Neuronal stem cell (in vitro differentiated cells): ENCODE results near the gene RP2.

Source experiments
- DNase-seq: peaks from one replicate; pipeline ENCODE4 v3.0.0-alpha.2; 2013; ENCODE audit warnings: low spot score
- H2AFZ ChIP-seq: one replicate; pipeline ENCODE4 v1.6.1; 2013; ENCODE audit warnings: mild to moderate bottlenecking, low read length, inconsistent platforms
- H2AK5ac ChIP-seq: 2 replicates; pipeline ENCODE4 v1.6.1; 2013; ENCODE audit warnings: low read depth, mild to moderate bottlenecking, inconsistent platforms, low read length, moderate library complexity, mixed read lengths
- H2BK120ac ChIP-seq: 2 replicates; pipeline ENCODE4 v1.6.1; 2013; ENCODE audit warnings: low read depth, mild to moderate bottlenecking, inconsistent platforms, low read length, moderate library complexity, mixed read lengths
- H2BK12ac ChIP-seq: one replicate; pipeline ENCODE4 v1.6.1; 2013; ENCODE audit warnings: low read length, inconsistent platforms
- H2BK15ac ChIP-seq: 2 replicates; pipeline ENCODE4 v1.6.1; 2013; ENCODE audit warnings: mild to moderate bottlenecking, low read length, inconsistent platforms, mixed read lengths
- H2BK5ac ChIP-seq: one replicate; pipeline ENCODE4 v1.6.1; 2013; ENCODE audit warnings: inconsistent platforms, mild to moderate bottlenecking, low read length, moderate library complexity
- H3K14ac ChIP-seq: one replicate; pipeline ENCODE4 v1.6.1; 2013; ENCODE audit warnings: low read length, inconsistent platforms
- H3K18ac ChIP-seq: 2 replicates; pipeline ENCODE4 v1.6.1; 2013; ENCODE audit warnings: low read length, inconsistent platforms
- H3K23ac ChIP-seq: 2 replicates; pipeline ENCODE4 v1.6.1; 2013; ENCODE audit warnings: low read depth, mild to moderate bottlenecking, mixed read lengths, low read length, inconsistent platforms; ENCODE audit not compliant: poor library complexity
- H3K27ac ChIP-seq: replicated peaks from 3 replicates; pipeline ENCODE4 v1.5.1; 2013; ENCODE audit warnings: low read length, inconsistent platforms
- H3K27me3 ChIP-seq, 3 experiments: 2 replicates each; pipeline ENCODE4 v1.6.1; 2013; ENCODE audit warnings: low read length in 3 of 3, mild to moderate bottlenecking in 2 of 3, inconsistent platforms in 1 of 3, low read depth in 1 of 3, mixed read lengths in 1 of 3, moderate library complexity in 1 of 3; ENCODE audit not compliant: control insufficient read depth in 3 of 3, insufficient read depth in 3 of 3
- H3K36me3 ChIP-seq, 2 donors: replicated peaks in 1 of 2; 2 replicates each; pipeline ENCODE4 v1.6.1; 2013; ENCODE audit warnings: low read length in 2 of 2; ENCODE audit not compliant: control insufficient read depth in 2 of 2, insufficient read depth in 2 of 2
- H3K4ac ChIP-seq: 2 replicates; pipeline ENCODE4 v1.6.1; 2013; ENCODE audit warnings: inconsistent platforms, mild to moderate bottlenecking, low read length, moderate library complexity
- H3K4me1 ChIP-seq, 2 donors: 1 replicate in 1 of 2; 2 replicates in 1 of 2; pipeline ENCODE4 v1.6.1; 2013; ENCODE audit warnings: low read length in 2 of 2, low read depth in 1 of 2; ENCODE audit not compliant: control insufficient read depth in 2 of 2, insufficient read depth in 1 of 2
- H3K4me2 ChIP-seq: one replicate; pipeline ENCODE4 v1.6.1; 2013; ENCODE audit warnings: mild to moderate bottlenecking, low read length, inconsistent platforms; ENCODE audit not compliant: insufficient read depth, poor library complexity, severe bottlenecking
- H3K4me3 ChIP-seq, 2 donors: 2 replicates each; pipeline ENCODE4 v1.5.1; 2013; ENCODE audit warnings: low read length in 2 of 2, mild to moderate bottlenecking in 2 of 2, inconsistent platforms in 1 of 2, moderate library complexity in 1 of 2
- H3K79me1 ChIP-seq: one replicate; pipeline ENCODE4 v1.6.1; 2013; ENCODE audit warnings: low read depth, mild to moderate bottlenecking, inconsistent platforms, low read length, moderate library complexity
- H3K9ac ChIP-seq: one replicate; pipeline ENCODE4 v1.6.1; 2013; ENCODE audit warnings: mild to moderate bottlenecking, low read depth, low read length, inconsistent platforms; ENCODE audit not compliant: poor library complexity
- H3K9me3 ChIP-seq, 2 donors: replicated peaks in 1 of 2; 2 replicates each; pipeline versions ENCODE3 to v1.6.1; 2013; ENCODE audit warnings: low read length in 2 of 2, mild to moderate bottlenecking in 2 of 2, inconsistent platforms in 1 of 2, low read depth in 1 of 2, mixed read lengths in 1 of 2, moderate library complexity in 1 of 2; ENCODE audit not compliant: control insufficient read depth in 2 of 2, insufficient read depth in 1 of 2
- H4K8ac ChIP-seq: one replicate; pipeline ENCODE4 v1.6.1; 2013; ENCODE audit warnings: low read depth, mild to moderate bottlenecking, inconsistent platforms, low read length, moderate library complexity
- H4K91ac ChIP-seq: one replicate; pipeline ENCODE4 v1.6.1; 2013; ENCODE audit warnings: low read length, low read depth, mild to moderate bottlenecking, inconsistent platforms; ENCODE audit not compliant: poor library complexity
- WGBS, 2 donors: extraction: QIAGEN DNeasy Blood & Tissue Kit; methylation state at CpG; one replicate each; pipeline ENCODE4 v1.1.7; 2013; ENCODE audit warnings: missing lambda C conversion rate in 2 of 2, mixed read lengths in 1 of 2; ENCODE audit not compliant: insufficient read length in 2 of 2, insufficient replicate concordance in 1 of 2; ENCODE audit errors: extremely low coverage in 2 of 2; 5-methylcytosine and 5-hydroxymethylcytosine counted together

RP2 gene

GRCh38 chrX:46866726-46867125, 29.9 kb downstream of the RP2 start:
- Histone ChIP-seq H3K27ac (no peak overlapping the region), H4K91ac (no peak overlapping the region), H3K4me1 (no peaks in the 10 kb centered on the region), H3K36me3 (peaks cover 0 to 7% of the 10 kb centered on the region in 2 donors), H4K8ac (no peak overlapping the region), H2BK15ac (no peak overlapping the region), H3K9ac (no peak overlapping the region), H2BK120ac (no peak overlapping the region), H3K14ac (no peak overlapping the region), H2AFZ (no peak overlapping the region), H3K18ac (no peak overlapping the region), H3K4me2 (no peak overlapping the region), H3K4me3 (no peak overlapping the region), H3K79me1 (no peaks in the 10 kb centered on the region), H2BK5ac (no peak overlapping the region), H3K9me3 (no peaks in the 10 kb centered on the region), H3K23ac (no peak overlapping the region), H2BK12ac (no peak overlapping the region), H2AK5ac (no peak overlapping the region), H3K27me3 (no peaks in the 10 kb centered on the region), H3K4ac (no peak overlapping the region)
- DNase-seq: no peak

GRCh38 chrX:46873746-46874145, 36.9 kb downstream of the RP2 start:
- Histone ChIP-seq H2BK12ac (no peak overlapping the region), H3K36me3 (no peaks in the 10 kb centered on the region), H4K91ac (no peak overlapping the region), H2BK5ac (no peak overlapping the region), H2AK5ac (no peak overlapping the region), H3K27ac (no peak overlapping the region), H3K4me3 (no peak overlapping the region), H3K18ac (no peak overlapping the region), H3K4me2 (no peak overlapping the region), H3K79me1 (no peaks in the 10 kb centered on the region), H2AFZ (no peak overlapping the region), H3K4me1 (no peaks in the 10 kb centered on the region), H3K14ac (no peak overlapping the region), H3K4ac (no peak overlapping the region), H3K27me3 (no peaks in the 10 kb centered on the region), H2BK15ac (no peak overlapping the region), H3K23ac (no peak overlapping the region), H2BK120ac (no peak overlapping the region), H3K9me3 (no peaks in the 10 kb centered on the region), H3K9ac (no peak overlapping the region), H4K8ac (no peak overlapping the region)
- DNase-seq: no peak
- WGBS, 2 donors: no CpG with 5 or more reads among the region's 2 CpGs

GRCh38 chrX:46876901-46877300, 40.1 kb downstream of the RP2 start:
- H3K4me2 ChIP-seq: no peak overlapping the region
- H3K4ac ChIP-seq: no peak overlapping the region
- H3K14ac ChIP-seq: no peak overlapping the region
- no peak overlapping the region for H2BK120ac ChIP-seq
- H2AFZ ChIP-seq: no peak overlapping the region
- no peak for DNase-seq
- no peaks in the 10 kb centered on the region for H3K79me1 ChIP-seq
- no peak overlapping the region for H4K91ac ChIP-seq
- H3K18ac ChIP-seq: no peak overlapping the region
- H3K27ac ChIP-seq: no peak overlapping the region
- H2AK5ac ChIP-seq: no peak overlapping the region
- peaks cover 0 to 9% of the 10 kb centered on the region in 2 donors for H3K36me3 ChIP-seq
- H4K8ac ChIP-seq: no peak overlapping the region
- no peaks in the 10 kb centered on the region for H3K4me1 ChIP-seq
- no peaks in the 10 kb centered on the region for H3K9me3 ChIP-seq
- no peak overlapping the region for H3K4me3 ChIP-seq
- no peaks in the 10 kb centered on the region for H3K27me3 ChIP-seq
- no peak overlapping the region for H2BK5ac ChIP-seq
- H2BK12ac ChIP-seq: no peak overlapping the region
- H2BK15ac ChIP-seq: no peak overlapping the region
- no peak overlapping the region for H3K23ac ChIP-seq
- no peak overlapping the region for H3K9ac ChIP-seq

GRCh38 chrX:46882266-46882665, 45.4 kb downstream of the RP2 start:
- no peak overlapping the region for H3K4ac ChIP-seq
- no peak overlapping the region for H2AFZ ChIP-seq
- H3K14ac ChIP-seq: no peak overlapping the region
- H4K91ac ChIP-seq: no peak overlapping the region
- H3K18ac ChIP-seq: no peak overlapping the region
- no peak overlapping the region for H3K4me3 ChIP-seq
- H2BK120ac ChIP-seq: no peak overlapping the region
- no peaks in the 10 kb centered on the region for H3K27me3 ChIP-seq
- WGBS, 2 donors: no CpG with 5 or more reads among the region's 1 CpG
- no peak overlapping the region for H2BK15ac ChIP-seq
- no peak overlapping the region for H4K8ac ChIP-seq
- peak; percentile 6 for DNase-seq
- no peak overlapping the region for H3K27ac ChIP-seq
- no peak overlapping the region for H3K4me2 ChIP-seq
- no peaks in the 10 kb centered on the region for H3K79me1 ChIP-seq
- peaks cover 0 to 9% of the 10 kb centered on the region in 2 donors for H3K36me3 ChIP-seq
- no peaks in the 10 kb centered on the region for H3K4me1 ChIP-seq
- no peaks in the 10 kb centered on the region for H3K9me3 ChIP-seq
- no peak overlapping the region for H2BK12ac ChIP-seq
- no peak overlapping the region for H2BK5ac ChIP-seq
- H3K9ac ChIP-seq: no peak overlapping the region
- no peak overlapping the region for H2AK5ac ChIP-seq
- no peak overlapping the region for H3K23ac ChIP-seq
